HepG2 (cell line): Measurements from ENCODE around the gene CALML5. TPM values are rescaled to one million over a fixed set of nuclear protein-coding genes. Genes with fewer than 3 reads are reported as not detected.

Experiments used
- ATAC-seq: fragments of 200-7000 bp; cut with Tn5 transposase; 3 replicates; pipeline ENCODE4 v1.9.1; 2020; ENCODE audit warnings: mild to moderate bottlenecking, moderate library complexity
- BruUV-seq: library from RNA; stranded (reverse); fragments of 400-500 nt; replicated peaks from 2 replicates; lab custom pipeline; 2021; lab: Mats Ljungman, UMichigan
- CTCF ChIA-PET: fragments of 300-600 bp; formaldehyde crosslinking; extraction: SDS; loops from one replicate; lab custom pipeline; 2021; ENCODE audit warnings: low total read pairs, inconsistent platforms, low intra/inter-chr PET ratio; lab: Yijun Ruan, JAX
- POLR2A ChIA-PET: fragments of 350-600 bp; sonication (Branson Sonifier 250); formaldehyde crosslinking; loops from one replicate; lab custom pipeline; 2020; ENCODE audit warnings: antibody characterized with exemption, inconsistent platforms; lab: Yijun Ruan, JAX
- DNase-seq: peaks from one replicate; pipeline ENCODE4 v3.0.0-alpha.2; 2015; ENCODE audit warnings: low spot score
- FAIRE-seq: peaks from 3 replicates; lab custom pipeline; 2011; peaks lifted over from hg19 to GRCh38; lab: Jason Lieb, UNC
- H2AFZ ChIP-seq: one replicate; pipeline ENCODE4 v1.6.1; 2011; ENCODE audit warnings: low read length, inconsistent platforms
- H3K27ac ChIP-seq: fragments of 300-600 bp; 3 replicates; pipeline ENCODE4 v1.8.0; 2011; ENCODE audit warnings: mixed run types, mild to moderate bottlenecking, mixed read lengths, low read length, inconsistent platforms; ENCODE audit not compliant: insufficient read depth; ENCODE audit errors: extremely low read length
- H3K27me3 ChIP-seq, 2 experiments: fragments of 200-600 bp in 1 of 2; 2 replicates in 1 of 2; 3 replicates in 1 of 2; pipeline versions ENCODE4 v1.6.0 to v1.8.0; 2011; ENCODE audit warnings: low read length in 2 of 2, mild to moderate bottlenecking in 2 of 2, moderate library complexity in 2 of 2, inconsistent platforms in 1 of 2; ENCODE audit not compliant: insufficient read depth in 2 of 2, control insufficient read depth in 1 of 2
- H3K36me3 ChIP-seq, 2 experiments: fragments of 200-600 bp in 1 of 2; replicated peaks in 1 of 2; 2 replicates in 1 of 2; 3 replicates in 1 of 2; pipeline versions ENCODE4 v1.5.1 to v1.8.0; 2011; ENCODE audit warnings: low read length in 2 of 2, inconsistent platforms in 1 of 2; ENCODE audit not compliant: insufficient read depth in 2 of 2, control insufficient read depth in 1 of 2
- H3K4me1 ChIP-seq: 2 replicates; pipeline ENCODE4 v1.5.1; 2012; ENCODE audit warnings: low read length, inconsistent platforms; ENCODE audit not compliant: insufficient read depth
- H3K4me2 ChIP-seq: 2 replicates; pipeline ENCODE4 v1.6.0; 2011; ENCODE audit warnings: low read depth, low read length, inconsistent platforms
- H3K4me3 ChIP-seq, 3 experiments: fragments of 200-600 bp in 1 of 3; sonication (generic), shearing (Covaris generic) in 1 of 3; replicated peaks in 1 of 3; 2 replicates each; pipeline ENCODE4 v1.5.1; 2011 to 2016; ENCODE audit warnings: low read length in 3 of 3, inconsistent platforms in 2 of 3, low read depth in 2 of 3, mild to moderate bottlenecking in 2 of 3, control low read depth in 1 of 3, mixed read lengths in 1 of 3; ENCODE audit not compliant: insufficient read depth in 1 of 3
- H3K79me2 ChIP-seq: one replicate; pipeline ENCODE4 v1.6.1; 2011; ENCODE audit warnings: low read length, inconsistent platforms; ENCODE audit not compliant: insufficient read depth
- H3K9ac ChIP-seq: 2 replicates; pipeline ENCODE4 v1.6.0; 2011; ENCODE audit warnings: mild to moderate bottlenecking, low read depth, low read length, inconsistent platforms; ENCODE audit not compliant: insufficient read depth
- H3K9me3 ChIP-seq: 2 replicates; pipeline ENCODE4 v1.5.1; 2012; ENCODE audit warnings: mild to moderate bottlenecking, low read length
- H4K20me1 ChIP-seq: 2 replicates; pipeline ENCODE4 v1.6.0; 2011; ENCODE audit warnings: inconsistent platforms, mild to moderate bottlenecking, low read length, moderate library complexity; ENCODE audit not compliant: insufficient read depth
- ZNF687 ChIP-seq: sonication (generic); formaldehyde crosslinking; IDR thresholded peaks from 2 replicates; pipeline ENCODE4 v1.5.1; 2020; ENCODE audit warnings: mild to moderate bottlenecking, missing genetic modification reagents, moderate library complexity
- ZNF775 ChIP-seq: sonication (generic); formaldehyde crosslinking; IDR thresholded peaks from 2 replicates; pipeline ENCODE4 v1.4.0; 2020; ENCODE audit warnings: missing genetic modification reagents, mild to moderate bottlenecking, moderate library complexity, borderline replicate concordance
- WGBS: methylation state at CpG from one replicate; pipeline ENCODE4 v1.1.6; 2017; ENCODE audit warnings: low lambda C conversion rate; 5-methylcytosine and 5-hydroxymethylcytosine counted together
- in situ Hi-C: cut with HindIII; loops from 2 replicates; pipeline ENCODE4 v1.10.0; 2017; ENCODE audit warnings: low pct_unique_long_range_greater_than_20kb; ENCODE audit not compliant: extremely low pct_ligation_motif_present
- intact Hi-C: fragments of 100-400 bp; cut with micrococcal nuclease; formaldehyde crosslinking; loops from one replicate; pipeline ENCODE4 v1.10.0; 2022; ENCODE audit not compliant: unreplicated experiment
- polyA plus RNA-seq, 8 experiments: library from polyadenylated mRNA; depleted of rRNA in 3 of 8; stranded (reverse) in 7 of 8; unstranded in 1 of 8; fragments of >200 nt; fragmentation: Illumina TruSeq in 4 of 8; extraction: Trizol in 4 of 8; gene quantifications; 2 replicates each; pipeline versions ENCODE4 v1.2.1 to v1.2.3, GENCODE V29; 2011 to 2016; ENCODE audit warnings: low read depth in 4 of 8, missing spikeins in 1 of 8, mixed read lengths in 1 of 8; ENCODE audit not compliant: insufficient read depth in 1 of 8
- total RNA-seq, 5 experiments: library from RNA; depleted of rRNA; stranded (reverse); fragments of >200 nt; fragmentation: Illumina TruSeq; extraction: Trizol; gene quantifications; 2 replicates each; pipeline ENCODE4 v1.2.3, GENCODE V29; 2016; ENCODE audit warnings: low read depth in 1 of 5

The CALML5 gene
- total and polyA plus RNA-seq, 2 of the 13 experiments (the other 11 are each of a cell fraction or from before 2014, with no cell fraction given) = not detected

GRCh38 chr10:5530846-5531557, 31.6 kb upstream of the CALML5 start:
- Histone ChIP-seq H4K20me1 (no peaks in the 10 kb centered on the region), H3K4me1 (peaks cover 100% of the 10 kb centered on the region), H3K27me3 (no peaks in the 10 kb centered on the region), H3K4me2 (no peak overlapping the region), H3K9me3 (no peaks in the 10 kb centered on the region), H2AFZ (no peak overlapping the region), H3K9ac (no peak overlapping the region), H3K27ac (no peak overlapping the region), H3K36me3 (no peaks in the 10 kb centered on the region), H3K79me2 (no peaks in the 10 kb centered on the region), H3K4me3 (no peak overlapping the region)
- CTCF ChIA-PET = no interaction called here
- TF ChIP-seq ZNF775 (CRISPR knock-in tag) (no peak), ZNF687 (CRISPR knock-in tag) (peak; percentile 12; the same call in 1 of the 2 replicates)
- DNase-seq (no peak), FAIRE-seq (no peak), ATAC-seq (no peak)
- POLR2A ChIA-PET = interaction anchor here (0.6 to 1.6 kb wide), 2 partner anchors 18 to 716 kb away, joined by 3 to 7 read pairs; no protein-coding TSS in a partner anchor
- WGBS = 93% methylated on average over 13 of the region's 16 CpGs
- in situ Hi-C loops = no loop called here
- intact Hi-C loops = no loop called here
- BruUV-seq = no TSS peak
